Colonic mucosa (tissue), 4 donors: ENCODE results near the gene ZWINT. TPM values are rescaled to one million over a fixed set of nuclear protein-coding genes. Genes with fewer than 3 reads are reported as not detected.

Experiments
- DNase-seq: peaks from one replicate; pipeline ENCODE4 v3.0.0-alpha.2; 2020
- H3K27ac ChIP-seq: fragments of 200-600 bp; one replicate; pipeline ENCODE4 v1.8.0; 2021
- H3K27me3 ChIP-seq: fragments of 200-600 bp; one replicate; pipeline ENCODE4 v1.8.0; 2021
- H3K36me3 ChIP-seq: fragments of 200-600 bp; one replicate; pipeline ENCODE4 v1.8.0; 2021
- H3K4me1 ChIP-seq: fragments of 200-600 bp; one replicate; pipeline ENCODE4 v1.8.0; 2021; ENCODE audit warnings: mild to moderate bottlenecking
- H3K4me3 ChIP-seq: fragments of 200-600 bp; one replicate; pipeline ENCODE4 v1.8.0; 2021
- H3K9ac ChIP-seq, 2 donors: one replicate each; pipeline ENCODE4 v1.7.0; 2013; ENCODE audit warnings: control low read depth in 2 of 2, low read depth in 2 of 2, low read length in 2 of 2
- H3K9me3 ChIP-seq: fragments of 200-600 bp; one replicate; pipeline ENCODE4 v1.8.0; 2021
- CTCF ChIP-seq: fragments of 200-600 bp; IDR thresholded peaks from one replicate; pipeline ENCODE4 v1.8.0; 2022; ENCODE audit warnings: antibody characterized with exemption, mild to moderate bottlenecking
- intact Hi-C: fragments of 100-400 bp; cut with DNase I; formaldehyde crosslinking; loops from one replicate; pipeline ENCODE4 v1.14.1; 2022
- total RNA-seq, 2 donors: library from RNA; stranded (reverse); fragmentation: NEBNext Ultra II Directional in 1 of 2; extraction: Animal tissue kit (Norgen Biotek cat#: 25700) in 1 of 2; gene quantifications; one replicate each; pipeline ENCODE4 v1.2.1, GENCODE V29; 2021
- donor health status: healthy.
- donor health status: DM: no; HTN: no; CAD: no.
- donor health status: DM: no; HTN: no; CAD: no.

ZWINT gene
- total RNA-seq, 2 donors from 2014 or later, result 25.5 to 91.1 TPM

GRCh38 chr10:56357018-56357417, 4.0 kb downstream of the ZWINT start:
- Histone ChIP-seq H3K4me1 (peaks cover 3% of the 10 kb centered on the region), H3K27ac (no peak overlapping the region), H3K9me3 (no peaks in the 10 kb centered on the region), H3K27me3 (no peaks in the 10 kb centered on the region), H3K36me3 (no peaks in the 10 kb centered on the region), H3K4me3 (no peak overlapping the region), H3K9ac (no peak overlapping the region)
- no peak for TF ChIP-seq CTCF
- intact Hi-C loops, result no loop called here
- no peak for DNase-seq

- no peak for DNase-seq
- no peak overlapping the region for H3K9ac ChIP-seq
- H3K4me3 ChIP-seq, result no peak overlapping the region
- H3K9me3 ChIP-seq, result no peaks in the 10 kb centered on the region
- H3K36me3 ChIP-seq, result no peaks in the 10 kb centered on the region
- no peak overlapping the region for H3K27ac ChIP-seq
- intact Hi-C loops, result no loop called here
- no peak for TF ChIP-seq CTCF
- no peaks in the 10 kb centered on the region for H3K4me1 ChIP-seq
- H3K27me3 ChIP-seq, result no peaks in the 10 kb centered on the region
Observed at GRCh38 chr10:56351909-56352630, 9.0 kb downstream of the ZWINT start.

- DNase-seq, result no peak
- H3K4me3 ChIP-seq, result no peak overlapping the region
- H3K9me3 ChIP-seq, result no peaks in the 10 kb centered on the region
- no peaks in the 10 kb centered on the region for H3K27me3 ChIP-seq
- intact Hi-C loops, result no loop called here
- no peaks in the 10 kb centered on the region for H3K36me3 ChIP-seq
- no peak overlapping the region for H3K9ac ChIP-seq
- H3K27ac ChIP-seq, result no peak overlapping the region
- no peak for TF ChIP-seq CTCF
- H3K4me1 ChIP-seq, result no peaks in the 10 kb centered on the region
Observed at GRCh38 chr10:56349611-56350010, 11.4 kb downstream of the ZWINT start.

GRCh38 chr10:56348101-56348500, 13.0 kb downstream of the ZWINT start:
- intact Hi-C loops, result no loop called here
- no peak for TF ChIP-seq CTCF
- H3K27ac ChIP-seq, result no peak overlapping the region
- H3K4me1 ChIP-seq, result no peaks in the 10 kb centered on the region
- H3K4me3 ChIP-seq, result no peak overlapping the region
- no peaks in the 10 kb centered on the region for H3K27me3 ChIP-seq
- H3K9ac ChIP-seq, result no peak overlapping the region
- H3K36me3 ChIP-seq, result no peaks in the 10 kb centered on the region
- no peak for DNase-seq
- no peaks in the 10 kb centered on the region for H3K9me3 ChIP-seq

GRCh38 chr10:56346845-56347415, 14.1 kb downstream of the ZWINT start:
- no peak for DNase-seq
- H3K4me3 ChIP-seq, result no peak overlapping the region
- H3K36me3 ChIP-seq, result no peaks in the 10 kb centered on the region
- no peak for TF ChIP-seq CTCF
- intact Hi-C loops, result no loop called here
- H3K4me1 ChIP-seq, result no peaks in the 10 kb centered on the region
- H3K9me3 ChIP-seq, result no peaks in the 10 kb centered on the region
- H3K27me3 ChIP-seq, result no peaks in the 10 kb centered on the region
- no peak overlapping the region for H3K9ac ChIP-seq
- no peak overlapping the region for H3K27ac ChIP-seq
